Right lobe of liver (tissue), 6 donors: ENCODE measurements around the gene LRP2. TPM values are rescaled to one million over a fixed set of nuclear protein-coding genes. Genes with fewer than 3 reads are reported as not detected.

Experiments used
- ATAC-seq, 4 donors: fragments of 200-7000 bp; cut with Tn5 transposase; one replicate each; pipeline ENCODE4 v1.9.1; 2020; ENCODE audit warnings: mild to moderate bottlenecking in 4 of 4, moderate library complexity in 4 of 4
- DNase-seq, 3 donors: peaks; one replicate each; pipeline ENCODE4 v3.0.0-alpha.2; 2020
- H3K27ac ChIP-seq, 3 donors: fragments of 200-600 bp; one replicate each; pipeline ENCODE4 v1.8.0; 2022
- H3K27me3 ChIP-seq, 2 donors: fragments of 200-600 bp; one replicate each; pipeline ENCODE4 v1.8.0; 2022
- H3K36me3 ChIP-seq, 4 donors: fragments of 200-600 bp; sonication (generic) in 1 of 4; one replicate each; pipeline versions ENCODE4 v1.5.1 to v1.8.0; 2017 to 2022; ENCODE audit warnings: control low read depth in 1 of 4
- H3K4me1 ChIP-seq, 4 donors: fragments of 200-600 bp; sonication (generic) in 1 of 4; one replicate each; pipeline versions ENCODE4 v1.5.1 to v1.8.0; 2017 to 2022; ENCODE audit warnings: control low read depth in 1 of 4
- H3K4me3 ChIP-seq, 3 donors: fragments of 200-600 bp; one replicate each; pipeline ENCODE4 v1.8.0; 2022
- H3K9me3 ChIP-seq, 4 donors: fragments of 200-600 bp; sonication (generic) in 1 of 4; one replicate each; pipeline versions ENCODE4 v1.5.1 to v1.8.0; 2017 to 2022; ENCODE audit warnings: control low read depth in 1 of 4
- CTCF ChIP-seq, 4 donors: fragments of 200-600 bp in 3 of 4; fragments of 450-650 bp in 1 of 4; IDR thresholded peaks; one replicate each; pipeline versions ENCODE4 v1.5.1 to v1.8.0; 2016 to 2022; ENCODE audit warnings: antibody characterized with exemption in 4 of 4, mild to moderate bottlenecking in 2 of 4
- POLR2A ChIP-seq: fragments of 450-650 bp; IDR thresholded peaks from one replicate; pipeline ENCODE4 v1.6.1; 2017; ENCODE audit warnings: antibody characterized with exemption, mild to moderate bottlenecking
- WGBS: methylation state at CpG from one replicate; pipeline ENCODE4 v1.1.6; 2018; ENCODE audit warnings: low coverage, low lambda C conversion rate; ENCODE audit not compliant: insufficient coverage; ENCODE audit errors: missing lambda C conversion rate; 5-methylcytosine and 5-hydroxymethylcytosine counted together
- intact Hi-C, 2 donors: fragments of 100-400 bp; cut with DNase I; formaldehyde crosslinking; loops; one replicate each; pipeline versions ENCODE4 v1.11.2 to v1.14.1; 2022
- total RNA-seq, 6 experiments: library from RNA; depleted of rRNA in 2 of 6; stranded (reverse); fragments of >200 nt in 2 of 6; fragmentation: NEBNext Ultra II Directional in 3 of 6; extraction: Animal tissue kit (Norgen Biotek cat#: 25700) in 3 of 6; gene quantifications; one replicate each; pipeline versions ENCODE4 v1.1.0 to v1.2.4, GENCODE V29; 2016 to 2023
- donor health status: DM: no; HTN: yes; CAD: no.
- donor health status: DM: no; HTN: no; CAD: no.
- donor health status: DM: no; HTN: no; CAD: no.
- donor health status: DM: no; HTN: yes; CAD: no.
- donor health status: DM: no; HTN: yes; CAD: no.

Gene LRP2
- total RNA-seq, 6 experiments from 2014 or later = 0.51 to 4.4 (median 1.0) TPM

- TF ChIP-seq CTCF (IDR thresholded peaks at IDR 0.05) = no peak
- TF ChIP-seq POLR2A = no peak
- 53% methylated on average over 2 of the region's 2 CpGs for WGBS
- no peak overlapping the region for H3K27ac ChIP-seq
- H3K27me3 ChIP-seq = no peaks in the 10 kb centered on the region
- no peak overlapping the region for H3K4me3 ChIP-seq
- no peak for DNase-seq
- no peaks in the 10 kb centered on the region for H3K36me3 ChIP-seq
- no peak for ATAC-seq
- no peaks in the 10 kb centered on the region for H3K9me3 ChIP-seq
- H3K4me1 ChIP-seq = no peaks in the 10 kb centered on the region
- intact Hi-C loops = no loop called here
Measured at GRCh38 chr2:169339657-169340056, 22.7 kb downstream of the LRP2 start.

GRCh38 chr2:169336695-169337094 lies 25.6 kb downstream of the LRP2 start:
- 59% methylated on average over 5 of the region's 5 CpGs for WGBS
- intact Hi-C loops = no loop called here

GRCh38 chr2:169330555-169331198 lies 31.7 kb downstream of the LRP2 start:
- Histone ChIP-seq H3K4me1 (no peaks in the 10 kb centered on the region), H3K27ac (no peak overlapping the region), H3K9me3 (no peaks in the 10 kb centered on the region), H3K36me3 (no peaks in the 10 kb centered on the region), H3K4me3 (no peak overlapping the region), H3K27me3 (no peaks in the 10 kb centered on the region)
- DNase-seq (no peak), ATAC-seq (no peak)
- TF ChIP-seq CTCF (IDR thresholded peaks at IDR 0.05) (no peak), POLR2A (no peak)
- WGBS = 58% methylated on average over 5 of the region's 6 CpGs
- intact Hi-C loops = no loop called here

More at GRCh38 chr2:169336695-169337094, 25.6 kb downstream of the LRP2 start:
- H3K27me3 ChIP-seq = no peaks in the 10 kb centered on the region
- TF ChIP-seq POLR2A (no peak), CTCF (IDR thresholded peaks at IDR 0.05) (no peak)
- H3K4me1 ChIP-seq = no peaks in the 10 kb centered on the region
- no peaks in the 10 kb centered on the region for H3K36me3 ChIP-seq
- no peaks in the 10 kb centered on the region for H3K9me3 ChIP-seq
- H3K4me3 ChIP-seq = no peak overlapping the region
- ATAC-seq (no peak), DNase-seq (no peak)
- no peak overlapping the region for H3K27ac ChIP-seq

GRCh38 chr2:169329688-169330554 lies 32.4 kb downstream of the LRP2 start:
- Histone ChIP-seq H3K4me3 (no peak overlapping the region), H3K27me3 (no peaks in the 10 kb centered on the region), H3K4me1 (no peaks in the 10 kb centered on the region), H3K9me3 (no peaks in the 10 kb centered on the region), H3K36me3 (no peaks in the 10 kb centered on the region), H3K27ac (no peak overlapping the region)
- no peak for TF ChIP-seq CTCF (IDR thresholded peaks at IDR 0.05)
- no peak for TF ChIP-seq POLR2A
- intact Hi-C loops = no loop called here
- no CpG with 5 or more reads among the region's 8 CpGs for WGBS
- ATAC-seq (no peak), DNase-seq (no peak)
